IPS DF 19.7 (cell line): ENCODE results near the gene UNC80.

Source experiments
- DNase-seq: peaks from one replicate; pipeline ENCODE4 v3.0.0-alpha.2; 2013; ENCODE audit warnings: low read depth, low spot score

The UNC80 gene

DNA sequence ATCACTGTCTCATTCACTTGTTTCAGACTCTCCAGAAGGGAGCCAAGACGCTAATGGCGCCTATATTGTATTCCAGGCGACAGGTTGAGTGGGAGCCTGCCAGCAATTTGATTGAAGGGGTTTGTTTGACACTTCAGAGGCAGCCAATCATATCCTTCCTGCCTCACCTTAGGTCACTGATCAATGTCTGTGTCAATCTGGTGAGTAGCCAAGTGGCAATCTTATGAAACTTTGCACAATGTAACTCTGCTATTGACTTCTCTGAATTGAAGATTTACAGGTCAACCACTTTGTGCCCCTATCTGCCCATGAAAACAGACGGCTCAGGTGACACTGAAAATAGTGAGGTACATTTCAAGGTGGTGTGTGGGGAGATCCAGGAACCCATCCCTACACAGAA, 198.1 kb downstream of the UNC80 start:
- no peak for DNase-seq

- DNase-seq = no peak
Observed at GRCh38 chr2:209970271-209970670, 198.6 kb downstream of the UNC80 start.

DNA sequence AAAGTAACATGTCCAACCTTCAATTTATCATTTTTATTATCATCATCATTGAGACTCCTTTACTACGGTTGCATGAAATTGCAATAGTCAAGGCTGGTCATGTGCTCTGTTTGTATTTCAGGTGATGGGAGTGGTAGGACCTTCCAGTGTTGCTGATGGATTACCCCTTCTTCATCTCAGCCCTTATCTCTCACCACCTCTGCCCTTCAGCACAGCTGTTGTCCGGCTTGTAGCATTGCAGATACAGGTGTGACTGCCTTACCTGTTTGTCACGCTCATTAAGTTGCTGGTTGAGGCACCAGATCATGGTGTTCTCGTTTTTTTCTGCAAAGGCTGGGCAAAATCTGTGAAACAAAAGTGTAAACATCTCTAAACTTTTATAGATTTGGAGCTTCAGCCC, 199.1 kb downstream of the UNC80 start:
- no peak for DNase-seq

GRCh38 chr2:209973328-209973727, 201.7 kb downstream of the UNC80 start:
- no peak for DNase-seq

DNA sequence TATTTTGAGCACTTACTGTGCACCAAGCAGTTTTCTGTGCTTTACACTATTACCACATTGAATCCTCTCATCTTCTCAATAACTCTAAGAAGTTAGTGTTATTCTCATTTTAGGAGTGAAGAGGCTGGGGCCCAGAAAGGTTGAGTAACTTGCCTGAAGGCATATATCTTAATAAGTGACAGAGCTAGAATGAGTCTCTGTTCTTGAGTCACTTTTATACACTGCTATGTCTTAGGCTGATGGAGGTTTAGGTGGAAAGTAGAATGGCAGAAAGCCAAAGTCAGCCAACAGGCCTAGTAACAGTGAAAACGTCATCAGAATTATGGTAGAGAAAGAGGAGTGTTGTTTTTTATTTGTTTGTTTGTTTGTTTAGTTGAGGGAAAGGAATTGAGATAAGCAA, 202.9 kb downstream of the UNC80 start:
- no peak for DNase-seq

DNA sequence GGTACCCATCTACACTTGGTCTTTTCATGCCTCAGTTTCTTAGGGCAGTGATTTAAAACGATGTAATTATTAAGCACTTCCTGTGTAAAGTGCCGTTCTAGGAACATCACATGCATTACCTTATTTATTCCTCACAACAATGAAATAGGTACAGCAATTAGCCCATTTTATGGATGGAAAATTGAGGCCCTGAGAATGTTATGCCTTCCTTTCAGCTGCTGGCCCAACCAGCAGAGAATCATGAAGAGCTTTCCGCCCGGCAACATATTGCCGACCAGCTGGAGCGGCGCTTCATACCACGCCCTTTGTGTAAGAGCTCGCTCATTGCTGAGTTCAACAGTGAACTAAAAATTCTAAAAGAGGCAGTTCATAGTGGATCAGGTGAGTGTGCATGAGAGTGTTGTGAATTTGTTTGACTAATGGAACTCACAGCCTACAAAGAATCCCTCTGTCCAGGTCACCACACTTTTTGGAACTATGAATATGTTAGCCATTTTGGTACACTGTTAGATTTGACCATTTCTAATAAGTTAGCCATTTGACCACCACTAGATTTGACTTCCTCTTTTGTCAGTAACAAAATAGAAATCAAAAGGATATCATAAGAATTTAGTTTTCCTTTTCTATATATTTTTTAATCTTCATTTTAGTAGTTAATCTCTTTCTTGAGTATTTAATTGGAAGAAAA, 205.2 kb downstream of the UNC80 start:
- no peak for DNase-seq

DNA sequence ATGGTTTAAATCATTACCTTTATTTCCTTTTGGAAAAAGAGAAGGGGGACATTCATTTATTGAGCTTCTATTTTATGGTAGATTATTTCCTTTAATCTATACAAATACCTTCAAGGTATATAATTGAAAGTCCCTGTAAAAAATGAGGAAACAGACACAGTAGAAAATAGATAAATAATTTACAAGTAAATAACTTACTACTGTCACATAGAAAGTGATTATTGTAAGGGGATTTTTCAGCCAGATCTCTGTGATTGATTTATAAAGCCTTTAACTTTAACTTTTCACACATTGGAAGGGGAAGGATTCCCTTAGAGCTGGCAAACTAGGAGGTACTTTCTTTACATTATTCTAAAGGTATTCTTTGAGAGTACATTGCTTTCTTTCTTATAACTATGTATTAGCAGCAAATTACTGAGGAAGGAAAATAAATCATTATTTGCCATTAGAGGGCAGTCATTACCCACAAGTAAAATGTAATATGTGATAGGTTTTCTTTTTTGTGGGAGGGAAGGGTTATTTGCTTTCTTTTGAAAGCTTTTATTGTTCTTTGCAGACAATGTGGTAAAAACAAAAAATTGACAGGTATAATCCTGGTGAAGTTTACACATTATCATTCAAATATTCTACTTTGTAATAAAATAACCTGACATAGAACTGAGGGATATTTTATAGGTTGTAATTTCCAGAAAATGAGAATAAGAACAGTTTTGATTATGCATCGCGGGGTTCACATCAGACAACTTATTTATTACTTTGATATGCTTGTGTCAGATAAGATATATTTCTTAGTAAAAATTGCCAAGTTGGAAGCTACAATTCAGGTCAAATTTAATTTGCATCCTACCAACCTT, 206.0 kb downstream of the UNC80 start:
- DNase-seq = no peak

DNA sequence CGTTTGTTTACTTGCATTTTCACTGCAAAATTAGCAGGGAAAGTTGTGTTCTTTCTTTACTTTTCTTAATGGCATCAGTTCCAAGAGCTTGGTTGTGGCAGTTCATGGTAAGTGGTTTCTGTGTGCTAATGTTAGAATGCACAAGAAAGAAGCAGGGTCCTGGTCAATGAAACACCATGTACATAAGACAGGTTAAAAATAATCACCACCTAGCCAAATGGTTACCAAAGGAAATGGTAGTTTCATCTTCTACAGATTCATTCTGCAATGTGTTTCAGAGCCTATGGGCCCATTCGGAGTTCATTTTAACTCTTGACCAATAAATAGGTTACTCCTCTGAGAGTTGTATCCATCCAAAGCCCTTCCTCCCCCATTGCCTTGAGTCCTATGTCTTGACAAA, 212.7 kb downstream of the UNC80 start:
- no peak for DNase-seq

GRCh38 chr2:209985874-209986273, 214.2 kb downstream of the UNC80 start:
- DNase-seq = no peak

- DNase-seq = no peak
Observed at GRCh38 chr2:209986415-209986814, 214.8 kb downstream of the UNC80 start.

- no peak for DNase-seq
Observed at GRCh38 chr2:209988010-209988409, 216.4 kb downstream of the UNC80 start.

- DNase-seq = no peak
Observed at GRCh38 chr2:209990838-209991237, 219.2 kb downstream of the UNC80 start.

- DNase-seq = no peak
Observed at GRCh38 chr2:209993968-209994367, 222.3 kb downstream of the UNC80 start.

GRCh38 chr2:209998596-209998995, 227.0 kb downstream of the UNC80 start:
- DNase-seq = no peak

GRCh38 chr2:210000464-210001324, 229.1 kb downstream of the UNC80 start:
- DNase-seq = no peak

GRCh38 chr2:210002158-210003157, 230.8 kb downstream of the UNC80 start, which contains the start of gene RPE:
RPE (plus strand) TSS chr2:210002638; CDS start chr2:210002662, 24 bp downstream.
- DNase-seq = peak; percentile 45

GRCh38 chr2:210003359-210003758, 231.7 kb downstream of the UNC80 start:
- no peak for DNase-seq

- no peak for DNase-seq
Observed at GRCh38 chr2:210004881-210005280, 233.2 kb downstream of the UNC80 start.

- DNase-seq = no peak
Observed at GRCh38 chr2:210007895-210008294, 236.3 kb downstream of the UNC80 start.

DNA sequence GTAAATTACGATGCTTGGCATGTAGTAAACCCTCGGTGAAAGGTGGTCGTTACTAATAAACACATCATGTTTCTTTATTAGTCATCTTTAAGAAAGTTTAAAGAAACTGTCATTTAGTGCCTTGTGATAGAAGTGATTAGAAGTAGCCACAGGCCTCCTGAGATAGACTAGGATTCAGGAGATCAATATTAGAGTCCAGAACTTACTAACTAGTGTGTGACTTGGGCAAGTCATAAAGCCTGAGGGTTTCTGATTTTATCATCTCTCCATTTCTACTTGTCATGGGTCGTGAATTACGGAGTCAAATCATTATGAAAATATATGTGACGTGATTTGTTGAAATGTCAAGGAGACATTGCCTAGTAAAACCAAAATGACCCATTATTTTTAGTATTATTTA, 237.5 kb downstream of the UNC80 start:
- DNase-seq = no peak

GRCh38 chr2:210009896-210010295, 238.3 kb downstream of the UNC80 start:
- no peak for DNase-seq
